A549 (cell line): ENCODE data around the gene CAMP.

Experiments used
- BHLHE40 ChIP-seq: IDR thresholded peaks from 2 replicates; pipeline ENCODE4 v1.6.1; 2012; ENCODE audit warnings: low read depth, low read length, inconsistent platforms
- EP300 ChIP-seq, 2 experiments: fragments of >200 bp; sonication (Bioruptor Twin); formaldehyde crosslinking; IDR thresholded peaks; 2 replicates in 1 of 2; 3 replicates in 1 of 2; pipeline ENCODE4 v1.6.1; 2016 to 2017
- ESRRA ChIP-seq: fragments of 150-350 bp; IDR thresholded peaks from 2 replicates; pipeline ENCODE4 v1.6.1; 2014; ENCODE audit warnings: mild to moderate bottlenecking, low read length, borderline replicate concordance
- JUN ChIP-seq, 2 experiments: fragments of >200 bp; sonication (Bioruptor Twin); formaldehyde crosslinking; IDR thresholded peaks; 2 replicates in 1 of 2; 3 replicates in 1 of 2; pipeline ENCODE4 v1.6.1; 2016 to 2017
- NR3C1 ChIP-seq: fragments of >200 bp; sonication (Bioruptor Twin); formaldehyde crosslinking; IDR thresholded peaks from 3 replicates; pipeline ENCODE4 v1.6.1; 2017
- POLR2A ChIP-seq: IDR thresholded peaks from 2 replicates; pipeline ENCODE4 v1.6.1; 2012; ENCODE audit warnings: mild to moderate bottlenecking, low read length
- RARB ChIP-seq: fragments of 250-450 bp; sonication (Bioruptor Pico); IDR thresholded peaks from 2 replicates; pipeline ENCODE4 v1.8.0; 2021; ENCODE audit warnings: mild to moderate bottlenecking, moderate library complexity
- SREBF2 ChIP-seq: fragments of 450-650 bp; IDR thresholded peaks from 2 replicates; pipeline ENCODE4 v1.6.1; 2014; ENCODE audit warnings: mild to moderate bottlenecking, moderate library complexity
- ZNF302 ChIP-seq: fragments of 250-450 bp; sonication (Bioruptor Pico); IDR thresholded peaks from 2 replicates; pipeline ENCODE4 v1.9.0; 2021; ENCODE audit warnings: inconsistent platforms, mild to moderate bottlenecking, moderate library complexity
- TF ChIP-seq, protein P1 (sequence below): fragments of >200 bp; sonication (Bioruptor Twin); formaldehyde crosslinking; IDR thresholded peaks from 3 replicates; pipeline ENCODE4 v1.6.1; 2016
- TF ChIP-seq, protein P2 (sequence below): fragments of 200-600 bp; sonication (generic); IDR thresholded peaks from 2 replicates; pipeline ENCODE4 v1.6.1; 2016; ENCODE audit warnings: antibody characterized with exemption, mild to moderate bottlenecking, moderate library complexity
- TF ChIP-seq, protein P3 (sequence below): fragments of >200 bp; sonication (Bioruptor Twin); formaldehyde crosslinking; IDR thresholded peaks from 3 replicates; pipeline ENCODE4 v1.5.1; 2016

DNA sequence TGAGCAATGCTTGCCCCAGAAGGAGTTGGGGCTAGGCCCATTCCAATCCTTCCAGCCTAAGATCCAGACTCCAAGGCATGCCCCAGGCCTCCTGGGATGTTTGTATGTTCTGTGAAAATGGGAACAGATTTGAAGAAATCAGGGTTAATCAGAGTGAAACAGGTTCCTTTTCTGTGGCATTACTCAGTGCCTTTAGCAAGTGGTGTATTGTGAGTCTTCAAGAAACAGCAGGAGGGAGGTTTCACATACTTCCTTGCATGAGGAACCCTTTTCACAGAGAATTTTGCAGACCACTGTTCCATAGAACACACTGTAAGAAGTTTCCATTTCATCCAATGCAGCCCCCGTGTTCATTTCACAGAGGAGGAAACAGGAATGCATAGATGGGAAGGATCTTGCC is 26.7 kb upstream of the CAMP start:
- no peak for TF ChIP-seq BHLHE40
- TF ChIP-seq ESRRA, result no peak
- TF ChIP-seq, protein P1, sequence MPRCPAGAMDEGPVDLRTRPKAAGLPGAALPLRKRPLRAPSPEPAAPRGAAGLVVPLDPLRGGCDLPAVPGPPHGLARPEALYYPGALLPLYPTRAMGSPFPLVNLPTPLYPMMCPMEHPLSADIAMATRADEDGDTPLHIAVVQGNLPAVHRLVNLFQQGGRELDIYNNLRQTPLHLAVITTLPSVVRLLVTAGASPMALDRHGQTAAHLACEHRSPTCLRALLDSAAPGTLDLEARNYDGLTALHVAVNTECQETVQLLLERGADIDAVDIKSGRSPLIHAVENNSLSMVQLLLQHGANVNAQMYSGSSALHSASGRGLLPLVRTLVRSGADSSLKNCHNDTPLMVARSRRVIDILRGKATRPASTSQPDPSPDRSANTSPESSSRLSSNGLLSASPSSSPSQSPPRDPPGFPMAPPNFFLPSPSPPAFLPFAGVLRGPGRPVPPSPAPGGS, result no peak
- TF ChIP-seq, protein P2, sequence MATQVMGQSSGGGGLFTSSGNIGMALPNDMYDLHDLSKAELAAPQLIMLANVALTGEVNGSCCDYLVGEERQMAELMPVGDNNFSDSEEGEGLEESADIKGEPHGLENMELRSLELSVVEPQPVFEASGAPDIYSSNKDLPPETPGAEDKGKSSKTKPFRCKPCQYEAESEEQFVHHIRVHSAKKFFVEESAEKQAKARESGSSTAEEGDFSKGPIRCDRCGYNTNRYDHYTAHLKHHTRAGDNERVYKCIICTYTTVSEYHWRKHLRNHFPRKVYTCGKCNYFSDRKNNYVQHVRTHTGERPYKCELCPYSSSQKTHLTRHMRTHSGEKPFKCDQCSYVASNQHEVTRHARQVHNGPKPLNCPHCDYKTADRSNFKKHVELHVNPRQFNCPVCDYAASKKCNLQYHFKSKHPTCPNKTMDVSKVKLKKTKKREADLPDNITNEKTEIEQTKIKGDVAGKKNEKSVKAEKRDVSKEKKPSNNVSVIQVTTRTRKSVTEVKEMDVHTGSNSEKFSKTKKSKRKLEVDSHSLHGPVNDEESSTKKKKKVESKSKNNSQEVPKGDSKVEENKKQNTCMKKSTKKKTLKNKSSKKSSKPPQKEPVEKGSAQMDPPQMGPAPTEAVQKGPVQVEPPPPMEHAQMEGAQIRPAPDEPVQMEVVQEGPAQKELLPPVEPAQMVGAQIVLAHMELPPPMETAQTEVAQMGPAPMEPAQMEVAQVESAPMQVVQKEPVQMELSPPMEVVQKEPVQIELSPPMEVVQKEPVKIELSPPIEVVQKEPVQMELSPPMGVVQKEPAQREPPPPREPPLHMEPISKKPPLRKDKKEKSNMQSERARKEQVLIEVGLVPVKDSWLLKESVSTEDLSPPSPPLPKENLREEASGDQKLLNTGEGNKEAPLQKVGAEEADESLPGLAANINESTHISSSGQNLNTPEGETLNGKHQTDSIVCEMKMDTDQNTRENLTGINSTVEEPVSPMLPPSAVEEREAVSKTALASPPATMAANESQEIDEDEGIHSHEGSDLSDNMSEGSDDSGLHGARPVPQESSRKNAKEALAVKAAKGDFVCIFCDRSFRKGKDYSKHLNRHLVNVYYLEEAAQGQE, result no peak
- TF ChIP-seq ZNF302, result no peak
- TF ChIP-seq SREBF2, result no peak
- no peak for TF ChIP-seq JUN (IDR thresholded peaks at IDR 0.05)
- TF ChIP-seq RARB, result no peak
- TF ChIP-seq, protein P3, sequence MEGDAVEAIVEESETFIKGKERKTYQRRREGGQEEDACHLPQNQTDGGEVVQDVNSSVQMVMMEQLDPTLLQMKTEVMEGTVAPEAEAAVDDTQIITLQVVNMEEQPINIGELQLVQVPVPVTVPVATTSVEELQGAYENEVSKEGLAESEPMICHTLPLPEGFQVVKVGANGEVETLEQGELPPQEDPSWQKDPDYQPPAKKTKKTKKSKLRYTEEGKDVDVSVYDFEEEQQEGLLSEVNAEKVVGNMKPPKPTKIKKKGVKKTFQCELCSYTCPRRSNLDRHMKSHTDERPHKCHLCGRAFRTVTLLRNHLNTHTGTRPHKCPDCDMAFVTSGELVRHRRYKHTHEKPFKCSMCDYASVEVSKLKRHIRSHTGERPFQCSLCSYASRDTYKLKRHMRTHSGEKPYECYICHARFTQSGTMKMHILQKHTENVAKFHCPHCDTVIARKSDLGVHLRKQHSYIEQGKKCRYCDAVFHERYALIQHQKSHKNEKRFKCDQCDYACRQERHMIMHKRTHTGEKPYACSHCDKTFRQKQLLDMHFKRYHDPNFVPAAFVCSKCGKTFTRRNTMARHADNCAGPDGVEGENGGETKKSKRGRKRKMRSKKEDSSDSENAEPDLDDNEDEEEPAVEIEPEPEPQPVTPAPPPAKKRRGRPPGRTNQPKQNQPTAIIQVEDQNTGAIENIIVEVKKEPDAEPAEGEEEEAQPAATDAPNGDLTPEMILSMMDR, result no peak
- TF ChIP-seq POLR2A, result no peak
- no peak for TF ChIP-seq NR3C1
- no peak for TF ChIP-seq EP300 (IDR thresholded peaks at IDR 0.05)
